Left renal cortex interstitium (tissue), 4 donors: ENCODE measurements around the gene MAMLD1. TPM values are rescaled to one million over a fixed set of nuclear protein-coding genes. Genes with fewer than 3 reads are reported as not detected.

ENCODE experiments used
- DNase-seq, 4 donors: peaks; one replicate each; pipeline ENCODE4 v3.0.0-alpha.2; 2013; ENCODE audit warnings: low read depth in 4 of 4, low spot score in 2 of 4, missing footprints in 1 of 4
- polyA plus RNA-seq, 4 donors: library from polyadenylated mRNA; unstranded; fragments of 120-200 nt; gene quantifications; one replicate each; pipeline ENCODE4 v1.2.1, GENCODE V29; 2013; ENCODE audit not compliant: insufficient read length in 4 of 4

MAMLD1 gene
- polyA plus RNA-seq, 4 donors = 6.4 to 7.8 (median 7.3) TPM

- no peak for DNase-seq
Observed at GRCh38 chrX:150558424-150558823, 195.3 kb downstream of the MAMLD1 start.

Other genes starting within 250 kb of the MAMLD1 start
- gene MTM1, start 205.3 kb downstream of the MAMLD1 start, polyA plus RNA-seq = 10 to 100 TPM; 11.5 to 13.3 (median 12.4) TPM